ENCODE data around the gene SLC2A13. TPM values are rescaled to one million over a fixed set of nuclear protein-coding genes. Genes with fewer than 3 reads are reported as not detected.

Gene SLC2A13
- total RNA-seq, 1 donor from 2014 or later: 7.4 TPM

GRCh38 chr12:40063414-40063813 lies 42.5 kb downstream of the SLC2A13 start:
- no peak for DNase-seq (ENCODE audit: low spot score in 2 of 2, unreplicated experiment in 2 of 2)
- no peak for TF ChIP-seq CTCF (IDR thresholded peaks at IDR 0.05; ENCODE audit: unreplicated experiment)
- Mint-ChIP-seq H3K36me3 (no peaks in the 10 kb centered on the region), H3K27me3 (ENCODE audit: low read depth) (no peaks in the 10 kb centered on the region), H3K9me3 (no peaks in the 10 kb centered on the region), H3K4me1 (peaks cover 5% of the 10 kb centered on the region), H3K4me3 (no peak overlapping the region), H3K27ac (no peak overlapping the region)

GRCh38 chr12:40058721-40059190 lies 47.1 kb downstream of the SLC2A13 start:
- H3K36me3 Mint-ChIP-seq: no peaks in the 10 kb centered on the region
- no peaks in the 10 kb centered on the region for H3K9me3 Mint-ChIP-seq
- H3K4me3 Mint-ChIP-seq: no peak overlapping the region
- no peak for TF ChIP-seq CTCF (IDR thresholded peaks at IDR 0.05; ENCODE audit: unreplicated experiment)
- H3K27me3 Mint-ChIP-seq (ENCODE audit: low read depth): no peaks in the 10 kb centered on the region
- H3K4me1 Mint-ChIP-seq: peaks cover 10% of the 10 kb centered on the region
- no peak for DNase-seq (ENCODE audit: low spot score in 2 of 2, unreplicated experiment in 2 of 2)
- H3K27ac Mint-ChIP-seq: no peak overlapping the region

- no peaks in the 10 kb centered on the region for H3K9me3 Mint-ChIP-seq
- no peaks in the 10 kb centered on the region for H3K27me3 Mint-ChIP-seq (ENCODE audit: low read depth)
- no peak for TF ChIP-seq CTCF (IDR thresholded peaks at IDR 0.05; ENCODE audit: unreplicated experiment)
- H3K4me1 Mint-ChIP-seq: peaks cover 10% of the 10 kb centered on the region
- H3K27ac Mint-ChIP-seq: no peak overlapping the region
- no peak overlapping the region for H3K4me3 Mint-ChIP-seq
- DNase-seq (ENCODE audit: low spot score in 2 of 2, unreplicated experiment in 2 of 2): no peak
- H3K36me3 Mint-ChIP-seq: no peaks in the 10 kb centered on the region
These were observed 49.5 kb downstream of the SLC2A13 start for GRCh38 chr12:40056373-40056772.

- Mint-ChIP-seq H3K36me3 (no peaks in the 10 kb centered on the region), H3K4me1 (peaks cover 5% of the 10 kb centered on the region), H3K27me3 (ENCODE audit: low read depth) (no peaks in the 10 kb centered on the region), H3K4me3 (no peak overlapping the region), H3K27ac (no peak overlapping the region), H3K9me3 (no peaks in the 10 kb centered on the region)
- no peak for DNase-seq (ENCODE audit: low spot score in 2 of 2, unreplicated experiment in 2 of 2)
- TF ChIP-seq CTCF (IDR thresholded peaks at IDR 0.05; ENCODE audit: unreplicated experiment): no peak
These were observed 50.1 kb downstream of the SLC2A13 start for GRCh38 chr12:40055776-40056175.

- DNase-seq (ENCODE audit: low spot score in 2 of 2, unreplicated experiment in 2 of 2): no peak
- H3K9me3 Mint-ChIP-seq: no peaks in the 10 kb centered on the region
- H3K36me3 Mint-ChIP-seq: no peaks in the 10 kb centered on the region
- peaks cover 5% of the 10 kb centered on the region for H3K4me1 Mint-ChIP-seq
- no peak overlapping the region for H3K4me3 Mint-ChIP-seq
- TF ChIP-seq CTCF (IDR thresholded peaks at IDR 0.05; ENCODE audit: unreplicated experiment): no peak
- no peaks in the 10 kb centered on the region for H3K27me3 Mint-ChIP-seq (ENCODE audit: low read depth)
- H3K27ac Mint-ChIP-seq: no peak overlapping the region
These were observed 50.7 kb downstream of the SLC2A13 start for GRCh38 chr12:40055228-40055579.
